GM21529 (cell line): Measurements from ENCODE around the gene ACOT12.
"Not testable (repeated sequence)": the region's sequence is repeated elsewhere in the genome, so short reads cannot be mapped to it uniquely, and the experiment has no call there.

ENCODE experiments used
- ATAC-seq: cut with Tn5 transposase; IDR thresholded peaks from one replicate; pipeline ENCODE4 v1.9.1; 2021; ENCODE audit not compliant: unreplicated experiment

Gene ACOT12

GRCh38 chr5:81345411-81346003, 48.4 kb downstream of the ACOT12 start:
- no peak for ATAC-seq

- no peak for ATAC-seq
Measured at GRCh38 chr5:81344736-81345135, 49.2 kb downstream of the ACOT12 start.

GRCh38 chr5:81338213-81338612, 55.7 kb downstream of the ACOT12 start:
- not testable (repeated sequence) for ATAC-seq

GRCh38 chr5:81337803-81338202, 56.1 kb downstream of the ACOT12 start:
- no peak for ATAC-seq

- ATAC-seq: no peak
Measured at GRCh38 chr5:81336556-81336955, 57.4 kb downstream of the ACOT12 start.

GRCh38 chr5:81335946-81336345, 58.0 kb downstream of the ACOT12 start:
- no peak for ATAC-seq

GRCh38 chr5:81334304-81335061, 59.5 kb downstream of the ACOT12 start:
- ATAC-seq: no peak

GRCh38 chr5:81326554-81326953, 67.4 kb downstream of the ACOT12 start:
- no peak for ATAC-seq

GRCh38 chr5:81317536-81317935, 76.4 kb downstream of the ACOT12 start:
- no peak for ATAC-seq

- no peak for ATAC-seq
Measured at GRCh38 chr5:81316571-81316970, 77.4 kb downstream of the ACOT12 start.

- no peak for ATAC-seq
Measured at GRCh38 chr5:81315830-81316229, 78.1 kb downstream of the ACOT12 start.

GRCh38 chr5:81315336-81315735, 78.6 kb downstream of the ACOT12 start:
- ATAC-seq: no peak

- no peak for ATAC-seq
Measured at GRCh38 chr5:81314581-81314980, 79.4 kb downstream of the ACOT12 start.

GRCh38 chr5:81313686-81314085, 80.2 kb downstream of the ACOT12 start:
- ATAC-seq: no peak

GRCh38 chr5:81313278-81313677, 80.7 kb downstream of the ACOT12 start:
- ATAC-seq: no peak

GRCh38 chr5:81310402-81311063, 83.4 kb downstream of the ACOT12 start:
- no peak for ATAC-seq

- ATAC-seq: no peak
Measured at GRCh38 chr5:81308836-81309235, 85.1 kb downstream of the ACOT12 start.

GRCh38 chr5:81305785-81306184, 88.1 kb downstream of the ACOT12 start:
- no peak for ATAC-seq

- no peak for ATAC-seq
Measured at GRCh38 chr5:81303563-81303962, 90.4 kb downstream of the ACOT12 start.

GRCh38 chr5:81302596-81302995, 91.3 kb downstream of the ACOT12 start:
- ATAC-seq: no peak

- peak; percentile 95 for ATAC-seq
Measured at GRCh38 chr5:81301271-81302015, 92.5 kb downstream of the ACOT12 start, which contains the start of gene ZCCHC9. TSS of gene ZCCHC9 (plus strand) at chr5:81301587. CDS start at chr5:81304758, 3,171 bp downstream.
